GM21381 (cell line): ENCODE results near the gene UMPS.
A peak's percentile ranks its signal among the peaks of the same experiment; 100 is the strongest.

Experiments used
- ATAC-seq: cut with Tn5 transposase; IDR thresholded peaks from one replicate; pipeline ENCODE4 v1.9.1; 2021; ENCODE audit warnings: mild to moderate bottlenecking, moderate library complexity; ENCODE audit not compliant: unreplicated experiment

The UMPS gene

DNA sequence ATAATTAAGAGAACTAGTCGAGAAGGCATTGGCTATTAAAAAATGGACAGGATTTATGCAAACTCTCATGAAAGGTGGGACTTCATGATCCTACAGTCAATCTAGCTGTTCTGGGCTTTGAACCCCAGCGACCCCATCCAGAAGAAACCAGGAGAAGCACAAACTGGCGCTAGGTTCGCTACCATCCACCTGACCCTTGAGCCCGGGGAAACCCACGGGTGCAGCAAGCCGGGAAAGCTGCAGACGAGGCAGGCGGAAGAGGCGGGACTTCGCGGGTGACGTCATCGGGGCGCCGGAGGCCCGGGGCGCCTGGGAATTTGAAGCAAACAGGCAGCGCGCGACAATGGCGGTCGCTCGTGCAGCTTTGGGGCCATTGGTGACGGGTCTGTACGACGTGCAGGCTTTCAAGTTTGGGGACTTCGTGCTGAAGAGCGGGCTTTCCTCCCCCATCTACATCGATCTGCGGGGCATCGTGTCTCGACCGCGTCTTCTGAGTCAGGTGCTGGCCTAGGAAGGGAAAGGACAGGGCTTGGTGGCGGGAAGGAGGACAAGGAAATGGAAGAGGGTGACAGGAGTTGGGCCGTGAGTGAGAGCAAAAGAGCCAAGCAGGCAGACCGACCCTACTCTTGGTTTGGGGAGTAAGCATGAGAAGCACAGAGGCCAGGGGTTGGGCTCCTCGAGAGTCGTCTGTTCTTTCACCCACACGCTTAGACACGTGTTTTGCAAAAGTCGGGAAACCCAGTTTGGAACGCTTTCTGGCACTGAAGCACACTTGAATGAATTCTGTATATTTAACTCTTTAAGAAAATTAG, at the start of gene UMPS:
TSS of gene UMPS (plus strand) at position 324 of the 812 bp plus-strand sequence. CDS start at position 344, 20 bp downstream.
- ATAC-seq: peak; percentile 97

DNA sequence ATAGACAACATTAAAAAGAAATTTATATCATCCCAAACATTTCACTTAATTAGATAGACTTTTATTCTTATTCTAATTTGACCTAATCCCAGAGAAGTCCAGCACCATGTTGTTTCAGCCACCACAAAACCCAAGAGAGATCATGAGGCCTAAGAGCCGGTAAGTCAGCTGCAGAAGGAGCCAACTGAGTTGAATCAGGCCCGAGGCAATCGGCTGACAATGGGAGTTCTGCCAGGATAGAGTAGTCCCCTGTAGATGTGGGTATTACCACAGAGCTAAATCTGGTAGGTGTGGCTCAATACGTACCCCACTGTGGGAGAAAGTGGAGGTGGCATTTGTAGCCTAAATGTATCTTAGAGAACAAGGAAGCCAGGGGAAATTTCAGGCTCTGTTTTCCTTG, 49.7 kb upstream of the UMPS start:
- no peak for ATAC-seq

- no peak for ATAC-seq
Measured at GRCh38 chr3:124682263-124682662, 48.0 kb upstream of the UMPS start.

DNA sequence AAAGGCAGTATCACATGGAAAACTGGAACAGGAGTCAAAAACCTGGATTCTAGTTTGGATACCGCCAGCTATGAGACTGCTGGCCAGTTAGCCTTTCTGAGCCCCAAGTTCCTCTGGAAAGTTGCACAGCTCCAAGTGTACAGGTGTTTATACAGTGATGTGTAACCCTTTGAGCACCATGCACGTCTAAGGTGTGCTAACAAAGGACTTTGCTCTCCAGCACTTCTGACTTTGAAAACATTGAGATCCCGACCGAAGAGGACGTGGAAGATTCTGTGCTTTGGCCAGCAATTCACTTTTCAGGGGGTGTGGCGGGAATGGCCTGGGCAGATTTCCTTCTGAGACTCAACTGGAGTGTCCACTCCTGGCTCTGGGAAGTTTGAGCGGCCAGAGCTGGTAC, 45.8 kb upstream of the UMPS start:
- ATAC-seq: no peak

DNA sequence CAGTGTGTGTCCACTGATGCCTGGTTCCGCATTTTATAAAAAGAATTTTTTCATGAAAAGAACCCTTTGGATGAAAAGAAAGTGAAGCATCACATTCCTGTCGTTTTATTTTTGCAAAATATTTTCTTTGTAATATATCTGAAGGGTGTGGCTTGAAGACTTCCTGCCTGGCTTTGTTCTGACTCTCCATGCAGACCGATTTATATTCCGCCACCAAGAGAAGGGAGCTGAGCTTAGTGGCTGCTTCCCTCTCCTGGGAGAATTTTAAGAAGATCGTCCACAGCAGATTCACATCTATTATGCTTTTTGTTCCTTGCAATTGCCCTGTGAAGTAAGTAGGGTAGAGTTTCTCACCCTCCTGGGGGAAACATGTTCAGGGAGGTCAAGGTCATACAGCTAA, 45.2 kb upstream of the UMPS start:
- ATAC-seq: no peak

DNA sequence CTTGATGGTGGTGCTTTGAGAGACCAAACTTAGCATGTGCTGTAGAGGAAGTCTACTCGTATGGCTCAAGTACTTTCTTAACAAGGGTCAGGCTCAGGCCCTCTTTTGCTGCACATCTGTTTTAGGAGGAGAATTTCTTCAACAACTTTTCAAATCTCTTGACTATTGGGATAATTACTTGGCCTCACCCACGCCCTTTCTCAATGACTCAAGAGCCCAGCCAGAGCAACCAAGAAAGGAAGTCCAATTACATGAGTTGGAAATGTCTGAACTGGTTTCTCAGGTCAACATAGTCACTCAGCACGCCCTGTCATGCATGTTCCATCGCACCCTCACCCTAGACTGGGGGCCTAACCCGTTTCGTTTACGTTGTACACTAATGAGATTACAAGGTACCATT, 44.8 kb upstream of the UMPS start:
- no peak for ATAC-seq

DNA sequence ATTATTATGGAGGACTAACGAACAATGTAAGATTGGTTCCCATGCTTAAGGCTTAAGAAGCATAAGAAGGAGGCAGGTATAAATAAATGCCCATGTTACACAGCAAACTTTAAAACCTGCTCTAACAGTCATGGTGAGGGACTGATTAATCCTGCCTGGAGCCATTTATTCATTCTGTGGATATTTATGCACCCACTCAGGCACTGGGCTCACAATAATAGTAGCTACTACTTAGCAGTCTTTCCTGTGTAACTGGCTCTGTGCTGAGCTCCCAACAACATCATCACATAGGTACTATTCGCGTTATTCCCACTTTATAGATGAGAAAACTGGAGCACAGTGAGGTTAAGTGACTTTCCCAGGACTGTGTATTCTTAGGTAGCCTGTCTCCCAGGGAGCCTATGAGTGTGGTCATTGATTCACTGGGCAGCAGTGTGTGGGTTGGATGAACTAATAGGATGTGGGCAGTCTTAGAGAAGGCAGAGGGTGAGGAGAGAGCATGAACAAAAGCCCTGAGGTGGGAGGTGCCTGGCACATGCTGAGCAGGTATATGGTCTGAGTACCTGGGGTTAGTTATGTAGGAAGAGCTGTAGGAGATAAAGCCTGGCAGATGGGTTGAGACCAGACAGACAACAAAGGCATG, 44.1 kb upstream of the UMPS start:
- no peak for ATAC-seq

DNA sequence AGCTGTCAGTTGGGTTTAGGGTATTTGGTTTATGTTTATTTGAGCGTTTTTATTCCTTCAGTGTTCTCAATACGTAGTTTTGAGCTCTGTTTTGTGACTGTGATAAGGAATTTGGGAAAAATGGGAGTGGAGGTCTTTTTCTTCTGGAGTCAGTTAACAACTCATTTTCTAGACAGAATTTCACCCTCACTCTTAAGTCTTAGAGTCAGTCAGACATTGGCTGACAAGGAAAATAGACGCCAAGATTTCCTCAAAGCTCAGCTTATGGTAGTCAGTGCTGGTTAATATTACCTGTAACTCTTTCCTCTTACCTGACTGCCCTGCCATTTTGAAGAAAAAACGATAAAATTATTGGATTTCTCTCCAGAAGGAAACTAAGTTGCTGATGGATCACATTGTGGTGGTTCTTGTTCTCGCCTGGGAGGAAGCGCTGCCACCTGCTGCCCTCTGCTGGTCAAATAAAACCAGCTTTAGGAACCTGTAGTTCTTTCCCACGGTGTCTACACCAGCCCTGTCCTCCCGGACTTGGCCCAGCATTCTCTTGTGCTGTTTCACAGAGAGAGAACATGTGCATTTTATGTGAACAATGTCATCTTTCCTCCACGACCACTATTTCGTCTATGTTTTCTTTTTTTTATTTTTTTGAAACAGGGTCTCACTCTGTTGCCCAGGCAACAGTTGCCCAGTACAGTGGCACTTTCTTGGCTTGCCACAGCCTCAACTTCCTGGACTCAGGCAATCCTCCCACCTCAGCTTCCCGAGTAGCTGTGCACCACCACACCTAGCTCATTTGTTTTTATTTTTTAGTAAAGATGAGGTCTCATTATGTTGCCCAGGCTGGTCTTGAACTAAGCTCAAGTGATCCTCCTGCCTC, 41.4 kb upstream of the UMPS start:
- no peak for ATAC-seq

DNA sequence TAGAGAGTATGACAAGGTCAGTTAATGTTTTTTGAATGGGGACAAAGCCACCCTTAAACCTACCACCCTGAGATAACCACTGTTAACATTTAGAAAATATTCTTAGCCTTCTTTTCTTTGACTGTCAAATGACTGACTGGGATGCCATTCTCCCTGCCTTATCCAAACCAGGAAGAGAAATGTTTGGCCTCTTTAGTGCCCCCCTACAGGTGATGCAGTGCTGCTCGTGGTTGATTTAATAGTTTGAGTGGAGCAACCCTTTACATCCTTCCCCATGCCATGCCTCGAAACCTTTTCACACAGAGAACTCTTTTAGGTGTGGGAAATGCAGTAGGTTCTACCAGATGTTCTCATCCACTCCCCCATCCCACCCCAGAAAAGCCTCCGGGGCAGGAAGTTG, 38.7 kb upstream of the UMPS start:
- ATAC-seq: no peak

- no peak for ATAC-seq
Measured at GRCh38 chr3:124694486-124694885, 35.8 kb upstream of the UMPS start.

DNA sequence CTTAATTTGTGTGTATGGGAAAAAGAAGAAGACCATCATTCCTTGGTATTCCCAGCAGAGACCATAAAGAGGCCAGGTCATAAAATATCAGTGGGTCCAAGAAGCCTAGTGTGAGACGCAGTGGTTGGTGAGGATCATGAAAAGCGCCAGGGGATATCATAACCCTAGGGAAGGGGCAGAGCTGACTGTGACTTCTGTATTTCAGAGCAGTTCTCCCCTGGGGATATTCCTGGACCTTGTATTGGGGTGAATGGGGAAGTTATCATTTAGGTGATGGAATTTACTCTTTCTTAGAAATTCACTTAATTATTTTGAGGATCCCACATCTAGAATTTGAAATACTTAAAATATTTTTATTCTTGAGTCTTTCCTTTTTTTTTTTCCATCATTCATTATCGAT, 34.9 kb upstream of the UMPS start:
- ATAC-seq: no peak

DNA sequence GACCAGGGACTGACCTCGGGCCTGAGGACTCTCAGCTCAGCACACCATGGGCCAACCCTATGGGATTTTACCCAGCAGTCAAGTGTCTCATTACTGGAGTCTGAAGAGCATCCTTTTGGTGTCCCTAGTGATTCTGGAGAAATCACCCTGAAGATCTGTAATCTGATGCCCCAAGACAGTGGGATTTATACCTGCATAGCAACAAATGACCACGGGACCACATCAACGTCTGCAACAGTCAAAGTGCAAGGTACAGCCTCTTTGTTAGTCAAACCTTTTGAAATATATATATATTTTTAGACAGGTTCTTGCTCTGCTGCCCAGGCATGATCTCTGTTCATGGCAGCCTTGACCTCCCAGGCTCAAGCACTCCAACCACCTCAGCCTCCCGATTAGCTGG, 34.2 kb upstream of the UMPS start:
- no peak for ATAC-seq

DNA sequence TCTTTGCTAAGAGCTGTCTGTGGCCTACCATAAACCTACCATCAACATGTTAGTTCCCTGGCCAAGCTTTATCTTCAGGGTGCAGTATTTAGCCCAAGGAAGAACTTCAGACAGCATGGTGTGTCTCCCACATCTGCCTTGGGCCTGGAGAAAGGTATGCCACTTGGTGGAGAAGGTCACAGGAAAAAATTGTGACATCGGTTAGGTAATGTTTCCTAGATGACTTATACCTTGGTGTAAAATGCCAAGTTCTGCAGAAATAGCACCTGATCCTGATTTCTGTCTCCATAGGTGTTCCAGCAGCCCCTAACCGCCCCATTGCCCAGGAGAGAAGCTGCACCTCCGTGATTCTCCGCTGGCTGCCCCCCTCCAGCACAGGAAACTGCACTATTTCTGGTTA, 33.0 kb upstream of the UMPS start:
- no peak for ATAC-seq

- ATAC-seq: no peak
Measured at GRCh38 chr3:124698030-124698770, 32.1 kb upstream of the UMPS start.

- ATAC-seq: no peak
Measured at GRCh38 chr3:124699051-124699450, 31.2 kb upstream of the UMPS start.

GRCh38 chr3:124699686-124700396, 30.4 kb upstream of the UMPS start:
- no peak for ATAC-seq

GRCh38 chr3:124700880-124701684, 29.2 kb upstream of the UMPS start:
- ATAC-seq: no peak

GRCh38 chr3:124701687-124702086, 28.6 kb upstream of the UMPS start:
- no peak for ATAC-seq

DNA sequence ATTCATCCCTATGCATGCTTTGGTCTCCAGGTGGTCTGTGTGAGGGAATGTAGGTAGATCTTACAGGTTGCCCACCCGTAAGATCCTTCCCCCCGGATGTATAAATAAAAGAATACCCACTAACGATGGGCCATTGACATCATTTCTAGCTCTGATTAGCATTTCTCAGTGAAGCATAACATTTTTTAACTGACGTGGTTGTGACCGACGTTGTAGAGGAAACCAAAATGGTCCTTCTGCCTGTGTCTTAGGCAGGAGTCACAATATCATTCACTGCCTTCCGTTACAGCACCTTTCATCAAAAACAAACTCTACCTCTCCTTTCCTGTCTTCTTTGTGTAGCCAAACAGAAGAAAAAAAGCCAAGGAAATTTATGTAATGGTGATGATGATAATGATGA, 27.3 kb upstream of the UMPS start:
- ATAC-seq: no peak
